ENCODE measurements around the gene XRRA1.

Gene XRRA1

GRCh38 chr11:74950374-74950969 lies 1.6 kb upstream of the XRRA1 start:
- no peak for DNase-seq

GRCh38 chr11:74949753-74950137 lies 854 bp upstream of the XRRA1 start:
- DNase-seq, result peak; percentile 38

GRCh38 chr11:74948546-74948897 lies 369 bp downstream of the XRRA1 start:
- no peak for DNase-seq

GRCh38 chr11:74942073-74942759 lies 6.7 kb downstream of the XRRA1 start:
- no peak for DNase-seq

GRCh38 chr11:74941492-74941891 lies 7.4 kb downstream of the XRRA1 start:
- DNase-seq, result no peak

- DNase-seq, result no peak
Measured at GRCh38 chr11:74937696-74938475, 11.0 kb downstream of the XRRA1 start.

- DNase-seq, result no peak
Measured at GRCh38 chr11:74936976-74937375, 11.9 kb downstream of the XRRA1 start.

GRCh38 chr11:74936087-74936486 lies 12.8 kb downstream of the XRRA1 start:
- DNase-seq, result no peak

- DNase-seq, result no peak
Measured at GRCh38 chr11:74935285-74935684, 13.6 kb downstream of the XRRA1 start.

- DNase-seq, result no peak
Measured at GRCh38 chr11:74933765-74934164, 15.1 kb downstream of the XRRA1 start.

GRCh38 chr11:74932797-74933196 lies 16.1 kb downstream of the XRRA1 start:
- no peak for DNase-seq

GRCh38 chr11:74932169-74932568 lies 16.7 kb downstream of the XRRA1 start:
- DNase-seq, result no peak

GRCh38 chr11:74929431-74930363 lies 19.2 kb downstream of the XRRA1 start:
- DNase-seq, result peak; percentile 94

GRCh38 chr11:74927496-74927895 lies 21.4 kb downstream of the XRRA1 start:
- DNase-seq, result no peak

GRCh38 chr11:74926304-74927030 lies 22.4 kb downstream of the XRRA1 start:
- DNase-seq, result no peak

- DNase-seq, result no peak
Measured at GRCh38 chr11:74925281-74925680, 23.6 kb downstream of the XRRA1 start.

- DNase-seq, result no peak
Measured at GRCh38 chr11:74923125-74923524, 25.8 kb downstream of the XRRA1 start.

GRCh38 chr11:74909812-74910211 lies 39.1 kb downstream of the XRRA1 start:
- DNase-seq, result no peak

- DNase-seq, result peak; percentile 1
Measured at GRCh38 chr11:74909385-74909784, 39.5 kb downstream of the XRRA1 start.

- no peak for DNase-seq
Measured at GRCh38 chr11:74905326-74905725, 43.6 kb downstream of the XRRA1 start.

GRCh38 chr11:74902342-74902741 lies 46.5 kb downstream of the XRRA1 start:
- DNase-seq, result no peak

- DNase-seq, result no peak
Measured at GRCh38 chr11:74896311-74896710, 52.6 kb downstream of the XRRA1 start.

Data from eye (tissue), 1 donor.